ENCODE results near the gene LRRC36. TPM values are rescaled to one million over a fixed set of nuclear protein-coding genes. Genes with fewer than 3 reads are reported as not detected.
A peak's percentile ranks its signal among the peaks of the same experiment; 100 is the strongest.
"Not testable (repeated sequence)": the region's sequence is repeated elsewhere in the genome, so short reads cannot be mapped to it uniquely, and the experiment has no call there.

LRRC36 gene
- total RNA-seq, 8 experiments from 2014 or later, result 0.43 to 1.5 (median 1.0) TPM; not detected in 4

GRCh38 chr16:67336648-67337047, 10.0 kb downstream of the LRRC36 start:
- Histone ChIP-seq H3K4me3 (no peak overlapping the region), H3K4me1 (replicated peaks in 1 of 2) (no peaks in the 10 kb centered on the region), H3K27ac (no peak overlapping the region)
- ATAC-seq (replicated peaks in 6 of 8), result peak in 2 of 8 experiments; percentile 38 to 50
- in situ Hi-C loops (cut with MboI; ENCODE audit: low pct_unique_long_range_greater_than_20kb in 2 of 9, low sequenced_read_pairs in 9 of 9, unreplicated experiment in 9 of 9), result no loop called here
- 11 to 100% (median 83%) methylated on average over 1 of the region's 1 CpG; no CpG with 5 or more reads in 4 of the 10 experiments for WGBS, 10 experiments

GRCh38 chr16:67339453-67339852, 12.8 kb downstream of the LRRC36 start:
- peak in 1 of 8 experiments; percentile 16 for ATAC-seq (replicated peaks in 6 of 8)
- in situ Hi-C loops (cut with MboI; ENCODE audit: low pct_unique_long_range_greater_than_20kb in 2 of 9, low sequenced_read_pairs in 9 of 9, unreplicated experiment in 9 of 9), result no loop called here
- Histone ChIP-seq H3K27ac (no peak overlapping the region), H3K4me1 (replicated peaks in 1 of 2) (no peaks in the 10 kb centered on the region), H3K4me3 (no peak overlapping the region)
- 0 to 80% (median 43%) methylated on average over 1 to 2 of the region's 2 CpGs; no CpG with 5 or more reads in 3 of the 10 experiments for WGBS, 10 experiments

GRCh38 chr16:67341250-67341649, 14.6 kb downstream of the LRRC36 start:
- Histone ChIP-seq H3K4me1 (replicated peaks in 1 of 2) (no peaks in the 10 kb centered on the region), H3K27ac (no peak overlapping the region), H3K4me3 (no peak overlapping the region)
- WGBS, 10 experiments, result 67 to 92% (median 76%) methylated on average over 2 to 3 of the region's 3 CpGs; no CpG with 5 or more reads in 1 of the 10 experiments
- ATAC-seq (replicated peaks in 6 of 8), result no peak
- in situ Hi-C loops (cut with MboI; ENCODE audit: low pct_unique_long_range_greater_than_20kb in 2 of 9, low sequenced_read_pairs in 9 of 9, unreplicated experiment in 9 of 9), result no loop called here

GRCh38 chr16:67342616-67343015, 16.0 kb downstream of the LRRC36 start:
- 60 to 96% (median 83%) methylated on average over 1 to 4 of the region's 4 CpGs; no CpG with 5 or more reads in 3 of the 10 experiments for WGBS, 10 experiments
- Histone ChIP-seq H3K27ac (no peak overlapping the region), H3K4me3 (no peak overlapping the region), H3K4me1 (replicated peaks in 1 of 2) (no peaks in the 10 kb centered on the region)
- no peak for ATAC-seq (replicated peaks in 6 of 8)
- in situ Hi-C loops (cut with MboI; ENCODE audit: low pct_unique_long_range_greater_than_20kb in 2 of 9, low sequenced_read_pairs in 9 of 9, unreplicated experiment in 9 of 9), result no loop called here

GRCh38 chr16:67345401-67345800, 18.8 kb downstream of the LRRC36 start:
- Histone ChIP-seq H3K4me3 (no peak overlapping the region), H3K4me1 (replicated peaks in 1 of 2) (no peaks in the 10 kb centered on the region), H3K27ac (no peak overlapping the region)
- ATAC-seq (replicated peaks in 6 of 8), result no peak
- in situ Hi-C loops (cut with MboI; ENCODE audit: low pct_unique_long_range_greater_than_20kb in 2 of 9, low sequenced_read_pairs in 9 of 9, unreplicated experiment in 9 of 9), result no loop called here
- WGBS, 10 experiments, result 71 to 100% (median 86%) methylated on average over 1 of the region's 1 CpG; no CpG with 5 or more reads in 5 of the 10 experiments

GRCh38 chr16:67346341-67346740, 19.7 kb downstream of the LRRC36 start:
- H3K27ac ChIP-seq, result no peak overlapping the region
- in situ Hi-C loops (cut with MboI; ENCODE audit: low pct_unique_long_range_greater_than_20kb in 2 of 9, low sequenced_read_pairs in 9 of 9, unreplicated experiment in 9 of 9), result no loop called here
- ATAC-seq (replicated peaks in 6 of 8), result no peak
- H3K4me1 ChIP-seq (replicated peaks in 1 of 2), result no peaks in the 10 kb centered on the region
- H3K4me3 ChIP-seq, result no peak overlapping the region
- WGBS, 10 experiments, result 50 to 96% (median 85%) methylated on average over 2 to 3 of the region's 3 CpGs

GRCh38 chr16:67349172-67349571, 22.6 kb downstream of the LRRC36 start:
- peak in 3 of 8 experiments; percentile 41 to 67 (median 41) for ATAC-seq (replicated peaks in 6 of 8)
- no peak overlapping the region for H3K27ac ChIP-seq

GRCh38 chr16:67350324-67350723, 23.7 kb downstream of the LRRC36 start:
- in situ Hi-C loops (cut with MboI; ENCODE audit: low pct_unique_long_range_greater_than_20kb in 2 of 9, low sequenced_read_pairs in 9 of 9, unreplicated experiment in 9 of 9), result no loop called here
- H3K27ac ChIP-seq, result no peak overlapping the region
- no peak overlapping the region for H3K4me3 ChIP-seq
- 80 to 100% (median 82%) methylated on average over 1 of the region's 1 CpG; no CpG with 5 or more reads in 5 of the 10 experiments for WGBS, 10 experiments
- H3K4me1 ChIP-seq (replicated peaks in 1 of 2), result no peaks in the 10 kb centered on the region
- ATAC-seq (replicated peaks in 6 of 8), result peak in 5 of 8 experiments; percentile 26 to 63 (median 47)

More at GRCh38 chr16:67349172-67349571, 22.6 kb downstream of the LRRC36 start:
- Histone ChIP-seq H3K4me1 (replicated peaks in 1 of 2) (no peaks in the 10 kb centered on the region), H3K4me3 (no peak overlapping the region)
- in situ Hi-C loops (cut with MboI; ENCODE audit: low pct_unique_long_range_greater_than_20kb in 2 of 9, low sequenced_read_pairs in 9 of 9, unreplicated experiment in 9 of 9), result no loop called here

- in situ Hi-C loops (cut with MboI; ENCODE audit: low pct_unique_long_range_greater_than_20kb in 2 of 9, low sequenced_read_pairs in 9 of 9, unreplicated experiment in 9 of 9); H3K27ac ChIP-seq; ATAC-seq (replicated peaks in 6 of 8); H3K4me3 ChIP-seq: not testable (repeated sequence)
- H3K4me1 ChIP-seq (replicated peaks in 1 of 2), result peaks cover 4 to 15% of the 10 kb centered on the region in 2 donors
- WGBS, 10 experiments, result 81 to 100% (median 100%) methylated on average over 1 to 3 of the region's 3 CpGs
Measured at GRCh38 chr16:67352463-67352862, 25.8 kb downstream of the LRRC36 start.

GRCh38 chr16:67356396-67356795, 29.8 kb downstream of the LRRC36 start:
- peak in 6 of 8 experiments; percentile 34 to 98 (median 91) for ATAC-seq (replicated peaks in 6 of 8)
- Histone ChIP-seq H3K4me1 (replicated peaks in 1 of 2) (peaks cover 4 to 15% of the 10 kb centered on the region in 2 donors), H3K27ac (no peak overlapping the region), H3K4me3 (no peak overlapping the region)
- 11 to 80% (median 40%) methylated on average over 1 to 3 of the region's 3 CpGs; no CpG with 5 or more reads in 1 of the 10 experiments for WGBS, 10 experiments
- in situ Hi-C loops (cut with MboI; ENCODE audit: low pct_unique_long_range_greater_than_20kb in 2 of 9, low sequenced_read_pairs in 9 of 9, unreplicated experiment in 9 of 9), result no loop called here

- in situ Hi-C loops (cut with MboI; ENCODE audit: low pct_unique_long_range_greater_than_20kb in 2 of 9, low sequenced_read_pairs in 9 of 9, unreplicated experiment in 9 of 9), result no loop called here
- no peak overlapping the region for H3K27ac ChIP-seq
- H3K4me1 ChIP-seq (replicated peaks in 1 of 2), result peaks cover 4 to 15% of the 10 kb centered on the region in 2 donors
- H3K4me3 ChIP-seq, result no peak overlapping the region
- WGBS, 10 experiments, result 13 to 100% (median 72%) methylated on average over 1 to 4 of the region's 4 CpGs; no CpG with 5 or more reads in 2 of the 10 experiments
- no peak for ATAC-seq (replicated peaks in 6 of 8)
Measured at GRCh38 chr16:67357561-67357960, 30.9 kb downstream of the LRRC36 start.

GRCh38 chr16:67359540-67360269, 33.1 kb downstream of the LRRC36 start:
- WGBS, 10 experiments, result 74 to 100% (median 93%) methylated on average over 2 to 7 of the region's 8 CpGs
- H3K4me3 ChIP-seq; ATAC-seq (replicated peaks in 6 of 8); in situ Hi-C loops (cut with MboI; ENCODE audit: low pct_unique_long_range_greater_than_20kb in 2 of 9, low sequenced_read_pairs in 9 of 9, unreplicated experiment in 9 of 9); H3K27ac ChIP-seq: not testable (repeated sequence)
- H3K4me1 ChIP-seq (replicated peaks in 1 of 2), result peaks cover 4 to 26% of the 10 kb centered on the region in 2 donors

- in situ Hi-C loops (cut with MboI; ENCODE audit: low pct_unique_long_range_greater_than_20kb in 2 of 9, low sequenced_read_pairs in 9 of 9, unreplicated experiment in 9 of 9), result no loop called here
- Histone ChIP-seq H3K4me3 (no peak overlapping the region), H3K4me1 (replicated peaks in 1 of 2) (peaks cover 4 to 22% of the 10 kb centered on the region in 2 donors), H3K27ac (no peak overlapping the region)
- ATAC-seq (replicated peaks in 6 of 8), result no peak
- 33 to 100% (median 83%) methylated on average over 1 to 3 of the region's 3 CpGs; no CpG with 5 or more reads in 2 of the 10 experiments for WGBS, 10 experiments
Measured at GRCh38 chr16:67361038-67361437, 34.4 kb downstream of the LRRC36 start.

Data from motor neuron (in vitro differentiated cells).